HCT116 (cell line): Measurements from ENCODE around the gene RAPGEF3. TPM values are rescaled to one million over a fixed set of nuclear protein-coding genes. Genes with fewer than 3 reads are reported as not detected.
A peak's percentile ranks its signal among the peaks of the same experiment; 100 is the strongest.

Experiments
- ATAC-seq: fragments of 200-7000 bp; cut with Tn5 transposase; 2 replicates; pipeline ENCODE4 v1.9.1; 2020; ENCODE audit warnings: mild to moderate bottlenecking, moderate library complexity
- BruUV-seq: library from RNA; stranded (reverse); fragments of 400-500 nt; replicated peaks from 2 replicates; lab custom pipeline; 2021; lab: Mats Ljungman, UMichigan
- CTCF ChIA-PET: fragments of 300-600 bp; sonication (Branson Sonifier 250); formaldehyde crosslinking; loops from one replicate; lab custom pipeline; 2021; ENCODE audit warnings: antibody characterized with exemption; lab: Charles Lee
- POLR2A ChIA-PET: fragments of 300-600, 350-600 bp; sonication (Branson Sonifier 250); formaldehyde crosslinking; loops from one replicate; lab custom pipeline; 2021; ENCODE audit warnings: antibody characterized with exemption; lab: Charles Lee
- RAD21 ChIA-PET, 2 experiments: fragments of 300-600 bp; sonication (Branson Sonifier 250); formaldehyde crosslinking; loops; one replicate each; lab custom pipeline; 2023; ENCODE audit warnings: low total read pairs in 2 of 2; ENCODE audit not compliant: uncharacterized antibody in 2 of 2, unreplicated experiment in 2 of 2, low non-redundant PET in 1 of 2; lab: Charles Lee
- DNase-seq: peaks from one replicate; pipeline ENCODE4 v3.0.0-alpha.2; 2010; ENCODE audit warnings: low read depth, low spot score
- H2AFZ ChIP-seq: fragments of 200-600 bp; shearing (Covaris generic), sonication (generic); 2 replicates; pipeline ENCODE4 v1.6.1; 2017; ENCODE audit warnings: low read depth, mixed run types, mixed read lengths, antibody characterized with exemption, low read length; ENCODE audit not compliant: poor library complexity, severe bottlenecking
- H3K27ac ChIP-seq: 2 replicates; pipeline ENCODE4 v1.5.1; 2012; ENCODE audit warnings: low read depth, low read length
- H3K27me3 ChIP-seq: fragments of 200-600 bp; sonication (generic); 2 replicates; pipeline ENCODE4 v1.6.1; 2016; ENCODE audit warnings: mixed run types, low read length, mixed read lengths; ENCODE audit not compliant: insufficient read depth
- H3K36me3 ChIP-seq, 2 experiments: fragments of 200-500 bp in 1 of 2; fragments of 200-600 bp in 1 of 2; sonication (Bioruptor generic) in 1 of 2; sonication (generic) in 1 of 2; 2 replicates each; pipeline versions ENCODE4 v1.5.1 to v1.6.1; 2014 to 2016; ENCODE audit warnings: low read length in 2 of 2, inconsistent platforms in 1 of 2, mixed read lengths in 1 of 2, mixed run types in 1 of 2; ENCODE audit not compliant: insufficient read depth in 2 of 2, control insufficient read depth in 1 of 2
- H3K4me1 ChIP-seq, 2 experiments: fragments of 200-600 bp in 1 of 2; sonication (generic) in 1 of 2; 2 replicates each; pipeline versions ENCODE4 v1.5.1 to v1.6.1; 2012 to 2017; ENCODE audit warnings: low read length in 2 of 2, inconsistent platforms in 1 of 2, mild to moderate bottlenecking in 1 of 2, mixed read lengths in 1 of 2, mixed run types in 1 of 2, moderate library complexity in 1 of 2; ENCODE audit not compliant: insufficient read depth in 2 of 2, control insufficient read depth in 1 of 2
- H3K4me2 ChIP-seq: fragments of 200-600 bp; sonication (generic); 2 replicates; pipeline ENCODE4 v1.6.1; 2017; ENCODE audit warnings: mixed run types, low read length, mixed read lengths
- H3K4me3 ChIP-seq, 2 experiments: fragments of 200-600 bp in 1 of 2; sonication (generic) in 1 of 2; replicated peaks in 1 of 2; 2 replicates each; pipeline ENCODE4 v1.5.1; 2011 to 2016; ENCODE audit warnings: low read length in 2 of 2, control low read depth in 1 of 2, low read depth in 1 of 2, mild to moderate bottlenecking in 1 of 2, mixed read lengths in 1 of 2, mixed run types in 1 of 2
- H3K79me2 ChIP-seq: fragments of 200-600 bp; sonication (generic); 2 replicates; pipeline ENCODE4 v1.6.1; 2017; ENCODE audit warnings: mild to moderate bottlenecking, mixed run types, low read length, moderate library complexity, mixed read lengths; ENCODE audit not compliant: insufficient read depth
- H3K9ac ChIP-seq: fragments of 200-600 bp; sonication (generic); 2 replicates; pipeline ENCODE4 v1.6.1; 2016; ENCODE audit warnings: low read length, mixed read lengths
- H3K9me2 ChIP-seq: fragments of 200-600 bp; sonication (generic), shearing (Covaris generic); 2 replicates; pipeline ENCODE4 v1.6.1; 2017; ENCODE audit warnings: mixed run types, mild to moderate bottlenecking, moderate library complexity; ENCODE audit not compliant: insufficient read depth
- H3K9me3 ChIP-seq, 2 experiments: fragments of 200-500 bp in 1 of 2; fragments of 200-600 bp in 1 of 2; sonication (Bioruptor generic) in 1 of 2; sonication (generic) in 1 of 2; 2 replicates each; pipeline ENCODE4 v1.6.1; 2014 to 2017; ENCODE audit warnings: low read length in 2 of 2, mixed read lengths in 2 of 2, inconsistent platforms in 1 of 2, low read depth in 1 of 2, mild to moderate bottlenecking in 1 of 2, mixed run types in 1 of 2, moderate library complexity in 1 of 2; ENCODE audit not compliant: control insufficient read depth in 1 of 2, insufficient read depth in 1 of 2
- H4K20me1 ChIP-seq: fragments of 200-600 bp; sonication (generic), shearing (Covaris generic); 2 replicates; pipeline ENCODE4 v1.6.1; 2017; ENCODE audit warnings: mixed run types, mild to moderate bottlenecking, moderate library complexity; ENCODE audit not compliant: insufficient read depth
- EGR1 ChIP-seq: IDR thresholded peaks from 2 replicates; pipeline ENCODE4 v1.6.1; 2012; ENCODE audit warnings: low read depth
- EZH2 ChIP-seq: fragments of 200-600 bp; sonication (generic); IDR thresholded peaks from 2 replicates; pipeline ENCODE4 v1.6.1; 2017; ENCODE audit warnings: antibody characterized with exemption, mixed run types
- MAX ChIP-seq: IDR thresholded peaks from 2 replicates; pipeline ENCODE4 v1.6.1; 2012
- POLR2A ChIP-seq: IDR thresholded peaks from 2 replicates; pipeline ENCODE4 v1.7.0; 2011; ENCODE audit warnings: borderline replicate concordance; ENCODE audit not compliant: insufficient read depth, insufficient read length; ENCODE audit errors: extremely low read depth
- RAD21 ChIP-seq: IDR thresholded peaks from 2 replicates; pipeline ENCODE4 v1.6.1; 2012; ENCODE audit warnings: low read depth, mild to moderate bottlenecking
- SIN3A ChIP-seq: IDR thresholded peaks from 2 replicates; pipeline ENCODE4 v1.6.1; 2012; ENCODE audit warnings: low read depth
- YY1 ChIP-seq: IDR thresholded peaks from 2 replicates; pipeline ENCODE4 v1.6.1; 2011; ENCODE audit warnings: low read length, low read depth, moderate library complexity, mild to moderate bottlenecking; ENCODE audit not compliant: insufficient replicate concordance; ENCODE audit errors: extremely low read depth
- ZBTB33 ChIP-seq: IDR thresholded peaks from 2 replicates; pipeline ENCODE4 v1.6.1; 2011; ENCODE audit warnings: mild to moderate bottlenecking, low read length, moderate library complexity; ENCODE audit not compliant: insufficient replicate concordance; ENCODE audit errors: extremely low read depth
- ZFX ChIP-seq: fragments of 450-650 bp; IDR thresholded peaks from 2 replicates; pipeline ENCODE4 v1.6.1; 2017
- ZNF274 ChIP-seq: fragments of 200-500 bp; sonication (Bioruptor generic); IDR thresholded peaks from 2 replicates; pipeline ENCODE4 v1.6.1; 2014; ENCODE audit warnings: mild to moderate bottlenecking, low read depth, low read length, inconsistent platforms
- intact Hi-C: fragments of 100-400 bp; cut with micrococcal nuclease; formaldehyde crosslinking; loops from 2 replicates; pipeline ENCODE4 v1.10.0; 2022
- total RNA-seq: library from RNA; stranded (reverse); gene quantifications from one replicate; pipeline ENCODE4 v1.2.1, GENCODE V29; 2021; ENCODE audit not compliant: unreplicated experiment
- TF ChIP-seq, protein P1 (sequence below): IDR thresholded peaks from 2 replicates; pipeline ENCODE4 v1.6.1; 2012; ENCODE audit warnings: low read depth

Gene RAPGEF3
- total RNA-seq, 1 experiment from 2014 or later: 1.8 TPM

DNA sequence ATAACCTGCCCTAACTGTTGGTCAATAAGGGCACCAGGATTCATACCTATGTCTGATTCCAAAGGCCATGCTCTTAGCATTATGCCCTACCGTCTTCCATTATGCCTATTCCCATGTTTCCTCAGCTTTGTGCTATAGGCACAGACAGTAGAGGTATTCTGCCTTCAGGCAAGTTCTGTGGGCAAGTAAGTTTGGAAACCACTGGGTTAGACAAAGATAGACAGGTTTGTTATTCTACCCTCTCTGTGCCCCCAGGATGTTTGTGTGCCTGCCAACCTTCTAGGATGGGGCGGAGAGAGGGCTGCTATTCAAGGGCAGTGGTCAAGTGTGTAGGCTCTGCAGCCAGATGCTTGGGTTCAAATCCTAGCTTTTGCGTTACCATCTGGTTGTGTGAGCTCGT, 4.6 kb downstream of the RAPGEF3 start:
- no peak overlapping the region for H2AFZ ChIP-seq
- peak overlapping the region; percentile 63 for H3K27ac ChIP-seq
- peaks cover 38 to 56% of the 10 kb centered on the region in 2 experiments for H3K4me1 ChIP-seq
- ChIA-PET POLR2A (interaction anchor here (1.1 to 1.4 kb wide), 2 partner anchors 13 to 48 kb away, joined by 3 to 4 read pairs; partner anchors contain the start of gene RPAP3), RAD21 (interaction anchor here in 1 of 2 experiments (0.7 to 1.4 kb wide), 2 partner anchors 11 to 22 kb away, joined by 3 read pairs; no protein-coding TSS in a partner anchor), CTCF (interaction anchor here (0.9 to 9.1 kb wide), 3 partner anchors 11 to 25 kb away, joined by 4 to 75 read pairs (median 25); no protein-coding TSS in a partner anchor)
- TF ChIP-seq ZNF274: no peak
- TF ChIP-seq ZFX: no peak
- no peak for TF ChIP-seq RAD21
- TF ChIP-seq POLR2A: no peak
- no peak for TF ChIP-seq YY1
- no peak for TF ChIP-seq EZH2
- no peak for TF ChIP-seq ZBTB33
- TF ChIP-seq, protein P1, sequence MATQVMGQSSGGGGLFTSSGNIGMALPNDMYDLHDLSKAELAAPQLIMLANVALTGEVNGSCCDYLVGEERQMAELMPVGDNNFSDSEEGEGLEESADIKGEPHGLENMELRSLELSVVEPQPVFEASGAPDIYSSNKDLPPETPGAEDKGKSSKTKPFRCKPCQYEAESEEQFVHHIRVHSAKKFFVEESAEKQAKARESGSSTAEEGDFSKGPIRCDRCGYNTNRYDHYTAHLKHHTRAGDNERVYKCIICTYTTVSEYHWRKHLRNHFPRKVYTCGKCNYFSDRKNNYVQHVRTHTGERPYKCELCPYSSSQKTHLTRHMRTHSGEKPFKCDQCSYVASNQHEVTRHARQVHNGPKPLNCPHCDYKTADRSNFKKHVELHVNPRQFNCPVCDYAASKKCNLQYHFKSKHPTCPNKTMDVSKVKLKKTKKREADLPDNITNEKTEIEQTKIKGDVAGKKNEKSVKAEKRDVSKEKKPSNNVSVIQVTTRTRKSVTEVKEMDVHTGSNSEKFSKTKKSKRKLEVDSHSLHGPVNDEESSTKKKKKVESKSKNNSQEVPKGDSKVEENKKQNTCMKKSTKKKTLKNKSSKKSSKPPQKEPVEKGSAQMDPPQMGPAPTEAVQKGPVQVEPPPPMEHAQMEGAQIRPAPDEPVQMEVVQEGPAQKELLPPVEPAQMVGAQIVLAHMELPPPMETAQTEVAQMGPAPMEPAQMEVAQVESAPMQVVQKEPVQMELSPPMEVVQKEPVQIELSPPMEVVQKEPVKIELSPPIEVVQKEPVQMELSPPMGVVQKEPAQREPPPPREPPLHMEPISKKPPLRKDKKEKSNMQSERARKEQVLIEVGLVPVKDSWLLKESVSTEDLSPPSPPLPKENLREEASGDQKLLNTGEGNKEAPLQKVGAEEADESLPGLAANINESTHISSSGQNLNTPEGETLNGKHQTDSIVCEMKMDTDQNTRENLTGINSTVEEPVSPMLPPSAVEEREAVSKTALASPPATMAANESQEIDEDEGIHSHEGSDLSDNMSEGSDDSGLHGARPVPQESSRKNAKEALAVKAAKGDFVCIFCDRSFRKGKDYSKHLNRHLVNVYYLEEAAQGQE: no peak
- TF ChIP-seq MAX: no peak
- TF ChIP-seq EGR1: no peak
- no peak for TF ChIP-seq SIN3A
- no peak for ATAC-seq
- DNase-seq: no peak
- H3K9me2 ChIP-seq: no peaks in the 10 kb centered on the region
- H3K4me3 ChIP-seq: peak overlapping the region; percentile 34 to 54
- no peaks in the 10 kb centered on the region for H3K9me3 ChIP-seq
- intact Hi-C loops: no loop called here
- H3K79me2 ChIP-seq: no peaks in the 10 kb centered on the region
- no peaks in the 10 kb centered on the region for H4K20me1 ChIP-seq
- H3K27me3 ChIP-seq: no peaks in the 10 kb centered on the region
- H3K4me2 ChIP-seq: peak overlapping the region; percentile 85
- H3K9ac ChIP-seq: peak overlapping the region; percentile 40
- H3K36me3 ChIP-seq: no peaks in the 10 kb centered on the region
- BruUV-seq: TSS peak; percentile 88
